Osteoblast (primary cell): Measurements from ENCODE around the gene G0S2. TPM values are rescaled to one million over a fixed set of nuclear protein-coding genes. Genes with fewer than 3 reads are reported as not detected.

Experiments used
- DNase-seq: peaks from one replicate; pipeline ENCODE4 v3.0.0; 2011; ENCODE audit warnings: low spot score, mixed read lengths; ENCODE audit not compliant: insufficient read length; ENCODE audit errors: missing footprints
- H2AFZ ChIP-seq: 2 replicates; pipeline ENCODE4 v1.6.0; 2011; ENCODE audit warnings: mild to moderate bottlenecking, low read length
- H3K27ac ChIP-seq: 2 replicates; pipeline ENCODE4 v1.5.1; 2011; ENCODE audit warnings: mild to moderate bottlenecking, low read depth, low read length, moderate library complexity
- H3K27me3 ChIP-seq: 2 replicates; pipeline ENCODE4 v1.6.0; 2012; ENCODE audit warnings: mild to moderate bottlenecking, control low read depth, inconsistent platforms, low read length, moderate library complexity; ENCODE audit not compliant: insufficient read depth
- H3K36me3 ChIP-seq: 2 replicates; pipeline ENCODE4 v1.5.1; 2011; ENCODE audit warnings: mild to moderate bottlenecking, low read length, control low read depth, moderate library complexity; ENCODE audit not compliant: insufficient read depth
- H3K4me1 ChIP-seq: 2 replicates; pipeline ENCODE4 v1.5.1; 2011; ENCODE audit warnings: mild to moderate bottlenecking, low read length, control low read depth, moderate library complexity; ENCODE audit not compliant: insufficient read depth
- H3K4me2 ChIP-seq: 2 replicates; pipeline ENCODE4 v1.6.0; 2011; ENCODE audit warnings: mild to moderate bottlenecking, low read length; ENCODE audit not compliant: insufficient read depth
- H3K4me3 ChIP-seq: fragments of 200-600 bp; sonication (generic); 3 replicates; pipeline ENCODE4 v1.5.1; 2012; ENCODE audit warnings: mild to moderate bottlenecking, low read length, inconsistent platforms; ENCODE audit not compliant: insufficient read depth
- H3K79me2 ChIP-seq: 2 replicates; pipeline ENCODE4 v1.6.0; 2012; ENCODE audit warnings: mild to moderate bottlenecking, low read length, control low read depth, inconsistent platforms; ENCODE audit not compliant: insufficient read depth
- H3K9me3 ChIP-seq: 2 replicates; pipeline ENCODE4 v1.5.1; 2011; ENCODE audit warnings: low read depth, low read length, control low read depth
- H4K20me1 ChIP-seq: 2 replicates; pipeline ENCODE4 v1.6.0; 2012; ENCODE audit warnings: mild to moderate bottlenecking, low read length, control low read depth; ENCODE audit not compliant: insufficient read depth
- total RNA-seq: library from RNA; depleted of rRNA; stranded (reverse); fragments of >200 nt; gene quantifications from 2 replicates; pipeline ENCODE4 v1.2.3, GENCODE V29; 2012
- TF ChIP-seq, protein P1 (sequence below): IDR thresholded peaks from 2 replicates; pipeline ENCODE4 v1.5.1; 2011; ENCODE audit warnings: mild to moderate bottlenecking, low read depth, low read length, moderate library complexity; ENCODE audit errors: extremely low read depth

Gene G0S2
- total RNA-seq, 1 donor: 10.5 TPM

DNA sequence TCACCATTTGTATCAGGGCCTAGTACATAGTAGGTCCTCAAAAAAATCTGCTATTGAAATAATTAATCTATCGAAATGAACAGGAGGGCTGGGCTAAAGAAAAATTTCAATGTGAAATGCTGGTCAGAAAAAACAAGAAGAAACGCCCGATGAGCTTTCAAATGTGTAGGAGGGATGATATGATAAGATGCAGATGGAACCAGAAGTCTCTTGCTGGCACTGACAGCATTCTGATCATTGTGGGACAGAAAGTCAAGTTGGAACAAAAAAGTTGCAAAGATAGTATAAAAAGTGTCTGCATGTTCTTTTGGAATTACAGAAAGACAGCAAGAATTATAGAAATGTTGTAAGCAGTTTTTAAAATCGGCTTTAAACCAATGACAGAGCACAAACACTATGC lies 11.1 kb downstream of the G0S2 start:
- no peak overlapping the region for H3K4me2 ChIP-seq

DNA sequence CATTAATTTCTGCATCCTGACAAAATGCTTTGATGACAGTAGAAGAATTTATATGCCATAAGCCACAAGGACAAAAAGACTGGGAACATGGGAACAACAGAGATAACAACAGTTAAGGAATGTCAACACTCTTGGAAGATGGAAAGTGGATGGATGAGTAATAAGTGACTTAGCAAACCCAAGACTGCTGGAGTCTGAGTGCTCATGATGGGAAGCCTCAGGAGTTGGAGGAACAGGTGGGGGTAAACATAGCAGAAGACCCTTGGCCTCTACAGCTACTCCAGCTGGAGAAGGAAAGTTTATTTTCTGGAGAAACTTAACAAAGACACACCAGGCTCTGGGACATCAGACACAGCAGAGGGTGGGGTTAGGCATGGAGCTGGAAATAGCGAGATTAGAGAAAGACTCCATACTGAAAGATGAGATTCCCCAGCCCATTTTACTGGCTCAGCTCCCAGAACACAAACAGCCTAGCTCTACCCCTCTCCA lies 13.6 kb downstream of the G0S2 start:
- Histone ChIP-seq H2AFZ (no peak overlapping the region), H3K36me3 (no peaks in the 10 kb centered on the region), H3K27ac (no peak overlapping the region), H3K4me1 (peaks cover 12% of the 10 kb centered on the region), H3K4me2 (no peak overlapping the region), H3K4me3 (no peak overlapping the region), H3K9me3 (no peaks in the 10 kb centered on the region), H3K79me2 (no peaks in the 10 kb centered on the region), H4K20me1 (no peaks in the 10 kb centered on the region), H3K27me3 (peaks cover 4% of the 10 kb centered on the region)
- peak; percentile 37 for DNase-seq
- TF ChIP-seq, protein P1, sequence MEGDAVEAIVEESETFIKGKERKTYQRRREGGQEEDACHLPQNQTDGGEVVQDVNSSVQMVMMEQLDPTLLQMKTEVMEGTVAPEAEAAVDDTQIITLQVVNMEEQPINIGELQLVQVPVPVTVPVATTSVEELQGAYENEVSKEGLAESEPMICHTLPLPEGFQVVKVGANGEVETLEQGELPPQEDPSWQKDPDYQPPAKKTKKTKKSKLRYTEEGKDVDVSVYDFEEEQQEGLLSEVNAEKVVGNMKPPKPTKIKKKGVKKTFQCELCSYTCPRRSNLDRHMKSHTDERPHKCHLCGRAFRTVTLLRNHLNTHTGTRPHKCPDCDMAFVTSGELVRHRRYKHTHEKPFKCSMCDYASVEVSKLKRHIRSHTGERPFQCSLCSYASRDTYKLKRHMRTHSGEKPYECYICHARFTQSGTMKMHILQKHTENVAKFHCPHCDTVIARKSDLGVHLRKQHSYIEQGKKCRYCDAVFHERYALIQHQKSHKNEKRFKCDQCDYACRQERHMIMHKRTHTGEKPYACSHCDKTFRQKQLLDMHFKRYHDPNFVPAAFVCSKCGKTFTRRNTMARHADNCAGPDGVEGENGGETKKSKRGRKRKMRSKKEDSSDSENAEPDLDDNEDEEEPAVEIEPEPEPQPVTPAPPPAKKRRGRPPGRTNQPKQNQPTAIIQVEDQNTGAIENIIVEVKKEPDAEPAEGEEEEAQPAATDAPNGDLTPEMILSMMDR: no peak

More for the DNA sequence above, 11.1 kb downstream of the G0S2 start:
- no peak overlapping the region for H3K4me3 ChIP-seq
- peaks cover 12% of the 10 kb centered on the region for H3K4me1 ChIP-seq
- TF ChIP-seq, protein P1: no peak
- no peaks in the 10 kb centered on the region for H3K9me3 ChIP-seq
- no peak for DNase-seq
- no peaks in the 10 kb centered on the region for H3K36me3 ChIP-seq
- no peaks in the 10 kb centered on the region for H4K20me1 ChIP-seq
- H3K79me2 ChIP-seq: no peaks in the 10 kb centered on the region
- H3K27ac ChIP-seq: no peak overlapping the region
- H2AFZ ChIP-seq: no peak overlapping the region
- peaks cover 9% of the 10 kb centered on the region for H3K27me3 ChIP-seq

DNA sequence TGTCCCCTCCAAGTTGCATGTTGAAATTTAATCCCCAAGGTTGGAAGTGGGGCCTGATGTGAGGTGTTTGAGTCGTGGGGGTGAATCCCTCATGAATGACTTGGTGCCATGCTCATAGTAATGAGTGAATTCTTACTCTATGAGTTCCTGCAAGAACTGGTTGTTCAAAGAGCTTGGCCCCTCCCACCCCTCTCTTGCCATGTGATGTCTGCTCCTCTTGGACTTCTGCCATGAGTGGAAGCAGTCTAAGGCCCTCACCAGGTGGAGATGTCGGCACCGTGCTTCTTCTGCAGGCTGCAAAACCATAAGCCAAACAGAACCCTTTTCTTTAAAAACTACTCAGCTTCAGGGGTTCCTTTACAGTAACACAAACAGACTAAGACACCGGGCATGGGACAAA lies 14.3 kb downstream of the G0S2 start:
- no peak for DNase-seq
- peaks cover 11% of the 10 kb centered on the region for H3K27me3 ChIP-seq
- H3K27ac ChIP-seq: no peak overlapping the region
- no peak overlapping the region for H2AFZ ChIP-seq
- H3K79me2 ChIP-seq: no peaks in the 10 kb centered on the region
- peaks cover 12% of the 10 kb centered on the region for H3K4me1 ChIP-seq
- H3K4me2 ChIP-seq: no peak overlapping the region
- H4K20me1 ChIP-seq: no peaks in the 10 kb centered on the region
- H3K9me3 ChIP-seq: no peaks in the 10 kb centered on the region
- TF ChIP-seq, protein P1: no peak
- no peak overlapping the region for H3K4me3 ChIP-seq
- H3K36me3 ChIP-seq: no peaks in the 10 kb centered on the region

DNA sequence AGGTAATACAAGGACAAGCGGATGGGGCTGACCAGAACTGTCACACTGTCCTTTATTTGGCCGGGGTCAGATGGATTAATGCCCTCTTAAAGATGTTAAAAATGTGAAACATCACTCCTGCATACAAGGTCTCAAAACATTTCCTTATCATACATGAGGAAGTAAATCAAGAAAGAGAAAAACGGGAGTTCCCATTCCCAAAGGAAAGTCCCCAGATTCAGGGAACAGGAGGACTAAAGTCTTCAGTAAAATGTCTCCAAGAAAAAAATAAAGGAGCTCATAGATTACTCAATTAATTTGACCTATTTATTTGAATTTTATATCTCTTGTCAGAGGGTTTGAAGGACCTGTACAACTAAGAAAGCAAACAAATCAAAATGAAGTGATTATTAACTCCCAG lies 16.0 kb downstream of the G0S2 start:
- H3K4me2 ChIP-seq: no peak overlapping the region
- H3K4me1 ChIP-seq: peaks cover 12% of the 10 kb centered on the region
- H3K79me2 ChIP-seq: no peaks in the 10 kb centered on the region
- peaks cover 18% of the 10 kb centered on the region for H3K27me3 ChIP-seq
- H3K4me3 ChIP-seq: no peak overlapping the region
- TF ChIP-seq, protein P1: no peak
- H4K20me1 ChIP-seq: no peaks in the 10 kb centered on the region
- H2AFZ ChIP-seq: no peak overlapping the region
- no peaks in the 10 kb centered on the region for H3K9me3 ChIP-seq
- DNase-seq: no peak
- H3K27ac ChIP-seq: no peak overlapping the region
- no peaks in the 10 kb centered on the region for H3K36me3 ChIP-seq
